Activated CD4-positive, alpha-beta T cell treated with anti-CD3 and anti-CD28 coated beads for 4 hours (primary cell): ENCODE data around the gene RUSC1.
A peak's percentile ranks its signal among the peaks of the same experiment; 100 is the strongest.
"Not testable (repeated sequence)": the region's sequence is repeated elsewhere in the genome, so short reads cannot be mapped to it uniquely, and the experiment has no call there.

ENCODE experiments used
- DNase-seq, 2 donors: peaks; one replicate each; pipeline ENCODE4 v3.0.0-alpha.2; 2020

Gene RUSC1, protein sequence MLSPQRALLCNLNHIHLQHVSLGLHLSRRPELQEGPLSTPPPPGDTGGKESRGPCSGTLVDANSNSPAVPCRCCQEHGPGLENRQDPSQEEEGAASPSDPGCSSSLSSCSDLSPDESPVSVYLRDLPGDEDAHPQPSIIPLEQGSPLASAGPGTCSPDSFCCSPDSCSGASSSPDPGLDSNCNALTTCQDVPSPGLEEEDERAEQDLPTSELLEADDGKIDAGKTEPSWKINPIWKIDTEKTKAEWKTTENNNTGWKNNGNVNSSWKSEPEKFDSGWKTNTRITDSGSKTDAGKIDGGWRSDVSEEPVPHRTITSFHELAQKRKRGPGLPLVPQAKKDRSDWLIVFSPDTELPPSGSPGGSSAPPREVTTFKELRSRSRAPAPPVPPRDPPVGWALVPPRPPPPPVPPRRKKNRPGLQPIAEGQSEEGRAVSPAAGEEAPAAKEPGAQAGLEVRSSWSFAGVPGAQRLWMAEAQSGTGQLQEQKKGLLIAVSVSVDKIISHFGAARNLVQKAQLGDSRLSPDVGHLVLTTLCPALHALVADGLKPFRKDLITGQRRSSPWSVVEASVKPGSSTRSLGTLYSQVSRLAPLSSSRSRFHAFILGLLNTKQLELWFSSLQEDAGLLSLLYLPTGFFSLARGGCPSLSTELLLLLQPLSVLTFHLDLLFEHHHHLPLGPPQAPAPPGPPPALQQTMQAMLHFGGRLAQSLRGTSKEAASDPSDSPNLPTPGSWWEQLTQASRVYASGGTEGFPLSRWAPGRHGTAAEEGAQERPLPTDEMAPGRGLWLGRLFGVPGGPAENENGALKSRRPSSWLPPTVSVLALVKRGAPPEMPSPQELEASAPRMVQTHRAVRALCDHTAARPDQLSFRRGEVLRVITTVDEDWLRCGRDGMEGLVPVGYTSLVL

DNA sequence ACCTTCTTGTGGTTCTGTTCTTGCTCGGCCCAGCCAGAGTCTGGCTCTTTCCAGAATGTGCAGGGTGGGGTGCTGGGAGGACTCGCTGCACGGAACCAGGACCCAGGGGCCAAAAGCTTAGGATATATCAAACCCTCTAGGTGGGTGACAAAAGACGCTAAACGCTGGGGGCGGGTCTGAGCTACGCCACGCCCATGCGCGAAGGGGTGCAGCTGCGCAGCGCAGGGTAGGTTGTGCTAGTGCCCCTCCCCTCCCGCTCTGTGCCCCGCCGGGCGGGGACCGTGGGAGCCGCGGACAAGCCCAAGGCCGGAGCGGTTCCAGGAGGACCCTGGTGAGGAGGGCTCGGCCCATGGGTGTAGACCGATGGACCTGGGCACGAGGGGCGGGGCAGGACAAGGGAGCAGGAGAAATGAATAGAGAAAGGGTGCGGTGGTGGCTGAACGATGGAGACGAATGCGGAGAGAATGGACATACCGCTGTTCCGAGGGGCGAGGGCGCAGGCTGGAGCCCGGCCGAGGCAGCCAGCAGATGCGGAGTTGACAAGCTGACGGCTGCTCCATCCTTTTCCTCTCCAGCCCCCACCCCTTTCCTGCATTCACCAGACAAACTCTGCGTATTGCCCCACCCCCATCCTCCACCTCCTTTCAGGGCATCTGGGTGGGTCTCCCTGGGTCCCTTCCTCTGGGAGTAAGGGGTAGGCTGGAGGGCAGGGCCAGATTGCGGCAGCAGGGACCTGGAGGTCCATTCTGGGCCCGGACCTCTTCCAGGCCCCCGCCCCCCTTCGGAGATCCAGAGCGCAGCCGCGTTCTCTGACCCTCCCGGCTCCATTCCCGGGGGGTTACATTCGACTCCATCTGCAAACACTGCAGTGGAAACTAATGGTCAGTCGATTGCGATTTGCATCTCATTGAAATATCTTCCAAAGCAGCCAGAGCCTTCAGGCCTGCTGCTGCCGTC lies at the start of gene RUSC1:
Gene RUSC1 (plus strand): TSS at position 234 of the 957 bp plus-strand sequence. CDS start 880 bp downstream, outside the sequence.
- DNase-seq, result peak; percentile 69 to 74

DNA sequence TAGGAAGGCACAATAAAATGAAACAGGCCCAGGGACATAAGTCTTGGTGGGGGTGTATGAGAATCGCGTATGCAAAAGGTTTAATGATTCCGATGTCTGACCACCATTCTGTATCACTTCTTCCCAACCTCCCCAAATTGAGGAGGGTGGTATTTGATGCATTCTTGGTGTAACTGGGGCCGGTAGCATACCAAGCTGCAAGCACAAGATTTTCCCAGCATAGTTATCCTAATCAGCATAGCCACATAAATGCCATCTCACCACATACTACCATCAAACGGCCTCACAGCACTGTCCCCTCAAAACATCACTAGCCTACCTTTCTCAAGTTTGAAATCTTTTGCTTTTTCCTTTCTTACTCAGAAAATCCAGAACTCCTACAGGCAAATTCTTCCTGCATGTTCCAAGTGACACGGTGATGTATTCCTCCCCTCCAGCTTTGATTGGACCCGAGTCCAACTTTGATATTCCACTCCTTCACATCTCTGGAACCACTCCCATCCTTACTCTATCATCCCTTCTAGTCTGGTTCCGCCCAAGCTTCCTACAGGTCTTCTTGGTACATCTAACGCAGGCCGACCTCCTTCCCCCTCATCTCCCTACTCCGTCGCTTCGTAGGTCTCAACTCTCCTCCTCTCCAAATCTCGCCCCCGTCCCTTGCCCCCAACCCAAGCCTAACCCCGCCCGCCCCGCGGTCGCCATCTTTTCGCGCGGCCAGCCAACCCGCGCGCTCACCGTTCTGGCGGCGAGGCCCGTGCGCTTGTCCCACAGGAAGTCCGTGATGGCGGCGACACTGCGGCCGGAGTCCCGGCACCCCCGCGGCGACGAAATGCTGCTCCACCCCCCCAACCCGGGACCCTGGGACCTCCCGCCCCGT lies 48.0 kb upstream of the RUSC1 start:
- no peak for DNase-seq

DNA sequence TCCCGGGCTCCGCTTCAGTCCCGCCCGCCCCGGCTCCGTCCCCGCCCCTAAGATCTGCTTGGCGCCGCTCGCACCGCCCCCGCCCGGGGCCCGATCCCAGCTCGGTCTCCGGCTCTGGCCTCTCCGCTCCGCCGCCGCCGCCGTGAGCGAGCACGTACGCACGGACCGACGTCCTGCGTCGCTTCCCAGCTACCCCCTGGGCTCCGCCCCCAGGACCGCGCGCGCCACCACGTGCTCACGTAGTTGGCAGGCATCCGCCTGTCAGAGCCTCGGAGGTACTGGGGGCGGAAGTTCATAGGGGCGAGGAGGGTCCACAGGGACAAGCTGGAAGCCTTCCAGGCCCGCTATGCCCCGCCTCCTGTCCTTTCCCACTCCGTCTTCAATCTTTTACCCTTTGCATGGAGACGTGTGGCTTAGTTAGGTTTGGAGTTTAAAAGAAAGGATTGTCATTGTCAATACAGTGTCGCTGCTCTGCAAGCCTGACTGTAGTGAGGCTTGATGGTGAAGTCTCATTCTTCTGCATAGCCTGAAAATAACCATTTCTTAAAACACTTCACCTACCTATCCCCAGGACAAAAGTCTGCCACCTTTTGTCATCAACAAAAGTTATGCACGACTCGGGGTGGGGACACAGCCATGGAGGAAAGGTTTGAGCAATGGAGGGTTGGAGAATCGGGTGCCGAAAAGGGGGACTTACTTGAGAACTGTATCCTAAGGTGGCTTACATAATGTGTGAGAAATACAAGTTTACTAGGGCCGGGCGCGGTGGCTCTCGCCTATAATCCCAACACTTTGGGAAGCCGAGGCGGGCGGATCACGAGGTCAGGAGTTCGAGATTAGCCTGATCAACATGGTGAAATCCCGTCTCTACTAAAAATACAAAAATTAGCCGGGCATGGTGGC lies 47.1 kb upstream of the RUSC1 start, which contains the start of gene CLK2:
Gene CLK2 (minus strand): TSS at position 162 of the 903 bp plus-strand sequence. CDS start 2,527 bp downstream, outside the sequence.
- peak; percentile 95 for DNase-seq

DNA sequence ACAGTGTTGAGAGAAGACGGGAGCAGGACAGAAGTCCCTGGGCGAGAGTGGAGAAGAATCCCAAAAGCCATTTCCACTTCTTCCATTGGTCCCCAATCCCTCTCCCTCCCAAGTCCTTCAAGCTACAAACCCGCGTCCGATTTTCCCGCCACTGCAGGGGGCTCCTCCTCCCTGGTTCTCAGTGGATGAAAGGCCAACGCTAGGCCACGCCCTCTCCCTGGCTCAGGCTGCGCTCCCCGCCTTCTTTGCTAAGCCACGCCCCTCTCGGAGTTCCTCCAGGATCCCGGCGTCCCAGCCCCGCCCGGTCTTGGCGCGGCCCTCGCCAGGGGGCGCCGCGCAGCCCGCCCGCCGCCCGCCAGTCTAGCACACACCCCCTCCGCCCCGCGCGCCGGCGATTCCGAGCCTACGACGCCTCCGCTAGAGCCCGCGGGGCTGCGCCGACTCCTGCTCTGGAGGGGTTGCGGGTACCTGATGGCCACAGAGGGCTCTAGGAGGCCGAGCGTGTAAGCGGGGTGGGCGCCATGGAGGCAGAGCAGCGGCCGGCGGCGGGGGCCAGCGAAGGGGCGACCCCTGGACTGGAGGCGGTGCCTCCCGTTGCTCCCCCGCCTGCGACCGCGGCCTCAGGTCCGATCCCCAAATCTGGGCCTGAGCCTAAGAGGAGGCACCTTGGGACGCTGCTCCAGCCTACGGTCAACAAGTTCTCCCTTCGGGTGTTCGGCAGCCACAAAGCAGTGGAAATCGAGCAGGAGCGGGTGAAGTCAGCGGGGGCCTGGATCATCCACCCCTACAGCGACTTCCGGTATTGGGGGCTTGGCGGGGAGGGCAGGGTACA lies 43.4 kb upstream of the RUSC1 start, which contains the start of gene HCN3:
Gene HCN3 (plus strand): TSS at position 394 of the 832 bp plus-strand sequence. CDS start 128 bp downstream, at position 522.
- peak; percentile 95 to 96 for DNase-seq

DNA sequence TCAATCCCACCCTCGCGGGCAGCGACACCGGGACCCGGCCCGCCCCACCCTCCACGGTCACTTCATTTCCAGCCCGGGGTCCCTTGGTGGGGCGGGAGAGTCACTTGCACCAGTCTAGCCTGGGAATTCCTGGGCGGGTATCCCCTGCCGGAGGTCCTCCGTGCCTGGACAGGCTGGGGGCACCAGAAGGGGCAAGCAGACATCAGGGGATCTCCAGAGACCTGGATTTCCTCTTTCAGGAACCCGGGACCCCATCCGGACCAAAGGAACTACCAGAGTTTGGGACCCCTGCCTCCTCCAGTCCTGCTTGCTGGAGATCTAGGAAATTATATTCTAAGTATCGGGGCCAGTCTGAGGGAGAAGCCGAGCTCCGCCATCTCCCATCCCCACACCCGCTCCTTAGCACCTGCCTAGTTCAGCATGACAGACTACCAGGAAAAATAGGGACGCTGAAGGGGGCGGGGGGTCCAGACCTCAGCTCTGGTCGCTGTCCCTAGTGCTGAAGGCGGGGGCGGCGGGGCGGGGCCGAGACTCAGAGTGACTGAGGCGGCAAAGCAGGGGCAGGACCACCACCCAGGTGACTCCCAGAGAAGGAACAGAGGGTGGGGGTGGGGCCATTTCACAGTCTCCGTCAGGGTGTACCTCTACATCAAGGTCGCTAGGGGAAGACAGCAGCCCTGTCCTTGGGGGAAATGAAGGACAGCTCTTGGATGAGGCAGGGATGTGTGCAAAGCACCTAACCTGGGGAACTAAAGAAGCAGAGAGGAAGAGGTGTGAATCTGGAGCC lies 42.6 kb upstream of the RUSC1 start:
- DNase-seq, result peak; percentile 70 to 76

DNA sequence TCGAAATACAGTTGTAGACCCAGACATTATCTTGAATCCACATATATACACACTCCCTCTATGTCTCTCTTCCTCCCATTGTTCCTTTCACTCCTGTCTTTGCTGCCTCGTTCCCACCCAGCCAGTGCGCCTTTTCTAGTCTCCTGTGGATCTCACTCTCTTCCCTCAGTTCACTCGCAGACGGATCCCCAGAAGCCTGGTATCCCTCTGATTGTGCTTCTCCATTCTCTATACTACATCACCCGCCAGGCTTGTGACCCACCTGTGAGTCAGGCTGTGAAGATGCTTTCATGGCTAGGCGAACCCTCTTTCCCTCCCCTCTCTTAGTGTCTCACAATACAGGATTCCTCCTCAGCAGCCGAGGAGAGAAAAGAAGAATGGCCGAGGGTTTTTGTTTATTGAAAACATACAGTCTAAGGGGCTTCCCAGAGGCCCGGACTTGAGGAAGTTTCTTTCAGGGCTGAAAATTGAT lies 42.0 kb upstream of the RUSC1 start:
- DNase-seq, result no peak

DNA sequence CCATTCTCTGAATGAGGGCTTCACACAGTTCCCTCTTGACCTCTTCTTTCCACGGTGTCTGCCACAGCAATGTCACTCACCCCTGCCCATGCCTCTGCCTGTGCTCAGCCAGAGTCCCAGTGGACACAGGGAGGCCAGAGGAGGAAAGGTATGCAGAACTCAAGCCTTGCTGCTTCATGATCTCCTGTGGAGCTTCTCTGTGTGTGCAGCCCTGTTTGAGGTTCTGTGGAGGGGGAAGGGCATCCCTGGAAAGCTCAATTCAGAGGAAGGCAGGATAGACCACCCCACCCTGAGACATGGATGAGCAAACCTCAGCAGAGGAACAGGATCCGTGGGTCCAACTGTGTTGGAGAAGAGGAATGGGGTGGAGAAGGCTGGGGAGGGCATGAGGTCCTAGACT lies 41.4 kb upstream of the RUSC1 start:
- no peak for DNase-seq

DNA sequence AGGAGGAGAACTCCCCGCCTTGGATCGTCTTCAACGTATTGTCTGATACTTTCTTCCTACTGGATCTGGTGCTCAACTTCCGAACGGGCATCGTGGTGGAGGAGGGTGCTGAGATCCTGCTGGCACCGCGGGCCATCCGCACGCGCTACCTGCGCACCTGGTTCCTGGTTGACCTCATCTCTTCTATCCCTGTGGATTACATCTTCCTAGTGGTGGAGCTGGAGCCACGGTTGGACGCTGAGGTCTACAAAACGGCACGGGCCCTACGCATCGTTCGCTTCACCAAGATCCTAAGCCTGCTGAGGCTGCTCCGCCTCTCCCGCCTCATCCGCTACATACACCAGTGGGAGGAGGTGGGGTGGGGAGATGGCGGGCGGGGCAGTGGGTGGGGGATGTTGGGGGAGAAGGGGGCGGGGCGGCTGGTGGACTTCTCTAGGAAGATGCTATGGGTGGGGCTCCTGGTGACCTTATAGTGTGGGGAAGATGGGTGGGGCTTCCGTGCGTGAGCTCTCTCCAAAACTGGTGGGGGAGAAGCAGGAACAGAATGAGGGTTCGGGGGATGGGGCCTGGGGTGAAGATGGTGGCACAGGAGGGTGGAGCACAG lies 38.1 kb upstream of the RUSC1 start:
- no peak for DNase-seq

DNA sequence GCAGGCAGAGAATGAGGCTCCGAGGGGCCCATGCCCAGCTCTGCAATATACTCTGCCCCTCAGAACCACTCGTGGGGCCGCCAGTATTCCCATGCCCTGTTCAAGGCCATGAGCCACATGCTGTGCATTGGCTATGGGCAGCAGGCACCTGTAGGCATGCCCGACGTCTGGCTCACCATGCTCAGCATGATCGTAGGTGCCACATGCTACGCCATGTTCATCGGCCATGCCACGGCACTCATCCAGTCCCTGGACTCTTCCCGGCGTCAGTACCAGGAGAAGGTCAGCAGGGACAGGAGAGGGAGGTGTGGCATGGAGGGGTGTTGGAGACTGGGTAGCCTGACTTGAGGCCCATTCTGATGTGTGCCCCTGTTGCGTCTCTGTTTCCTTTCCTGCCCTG lies 36.2 kb upstream of the RUSC1 start:
- DNase-seq, result no peak

DNA sequence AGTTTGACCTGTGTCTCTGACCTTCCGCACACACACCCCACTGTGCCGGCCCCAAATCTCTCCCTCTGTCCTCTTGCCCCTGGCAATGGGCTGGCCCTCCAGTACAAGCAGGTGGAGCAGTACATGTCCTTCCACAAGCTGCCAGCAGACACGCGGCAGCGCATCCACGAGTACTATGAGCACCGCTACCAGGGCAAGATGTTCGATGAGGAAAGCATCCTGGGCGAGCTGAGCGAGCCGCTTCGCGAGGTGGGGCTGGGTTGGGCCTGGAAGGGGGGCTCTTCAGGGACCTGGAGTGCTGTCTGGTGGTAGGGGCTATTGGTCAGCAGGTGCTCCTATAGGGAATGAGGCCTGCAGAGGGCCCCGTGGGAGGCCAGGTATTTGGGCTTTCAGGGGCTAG lies 35.6 kb upstream of the RUSC1 start:
- DNase-seq, result no peak

DNA sequence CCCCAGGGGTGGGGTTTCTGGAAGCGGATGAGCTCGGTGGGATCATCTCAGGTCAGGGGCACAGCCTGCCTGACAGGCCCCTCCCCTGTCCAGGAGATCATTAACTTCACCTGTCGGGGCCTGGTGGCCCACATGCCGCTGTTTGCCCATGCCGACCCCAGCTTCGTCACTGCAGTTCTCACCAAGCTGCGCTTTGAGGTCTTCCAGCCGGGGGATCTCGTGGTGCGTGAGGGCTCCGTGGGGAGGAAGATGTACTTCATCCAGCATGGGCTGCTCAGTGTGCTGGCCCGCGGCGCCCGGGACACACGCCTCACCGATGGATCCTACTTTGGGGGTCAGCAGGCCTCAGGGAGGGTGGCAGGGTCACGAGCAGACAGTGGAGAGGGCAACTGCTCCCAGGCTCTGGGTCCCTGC lies 35.1 kb upstream of the RUSC1 start:
- no peak for DNase-seq

DNA sequence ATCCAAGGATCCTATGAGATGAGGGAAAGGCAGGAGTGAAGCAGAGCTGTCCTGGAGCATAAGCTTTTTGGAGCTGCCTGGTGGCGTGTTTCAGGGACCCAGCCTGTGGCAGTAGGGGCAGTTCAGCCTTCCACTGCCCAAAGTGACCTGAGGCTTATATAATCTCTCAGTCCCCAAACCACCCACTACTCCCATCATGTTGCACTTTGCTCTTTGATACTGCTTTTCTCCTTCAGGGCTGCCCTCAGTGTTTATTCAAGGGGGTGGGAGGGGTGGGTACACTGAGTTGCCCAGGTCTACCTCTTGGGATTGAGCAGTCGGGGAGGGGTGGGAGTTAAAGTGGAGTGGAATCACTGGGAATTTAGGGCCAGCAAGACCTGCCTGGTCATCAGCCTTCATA lies 34.1 kb upstream of the RUSC1 start:
- no peak for DNase-seq

DNA sequence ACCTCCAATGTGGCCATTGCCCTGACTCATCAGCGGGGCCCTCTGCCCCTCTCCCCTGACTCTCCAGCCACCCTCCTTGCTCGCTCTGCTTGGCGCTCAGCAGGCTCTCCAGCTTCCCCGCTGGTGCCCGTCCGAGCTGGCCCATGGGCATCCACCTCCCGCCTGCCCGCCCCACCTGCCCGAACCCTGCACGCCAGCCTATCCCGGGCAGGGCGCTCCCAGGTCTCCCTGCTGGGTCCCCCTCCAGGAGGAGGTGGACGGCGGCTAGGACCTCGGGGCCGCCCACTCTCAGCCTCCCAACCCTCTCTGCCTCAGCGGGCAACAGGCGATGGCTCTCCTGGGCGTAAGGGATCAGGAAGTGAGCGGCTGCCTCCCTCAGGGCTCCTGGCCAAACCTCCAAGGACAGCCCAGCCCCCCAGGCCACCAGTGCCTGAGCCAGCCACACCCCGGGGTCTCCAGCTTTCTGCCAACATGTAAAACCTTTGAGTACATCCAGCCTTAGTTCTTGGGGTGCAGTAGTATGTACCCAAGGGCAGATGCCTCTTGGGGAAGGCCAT lies 32.6 kb upstream of the RUSC1 start:
- no peak for DNase-seq

DNA sequence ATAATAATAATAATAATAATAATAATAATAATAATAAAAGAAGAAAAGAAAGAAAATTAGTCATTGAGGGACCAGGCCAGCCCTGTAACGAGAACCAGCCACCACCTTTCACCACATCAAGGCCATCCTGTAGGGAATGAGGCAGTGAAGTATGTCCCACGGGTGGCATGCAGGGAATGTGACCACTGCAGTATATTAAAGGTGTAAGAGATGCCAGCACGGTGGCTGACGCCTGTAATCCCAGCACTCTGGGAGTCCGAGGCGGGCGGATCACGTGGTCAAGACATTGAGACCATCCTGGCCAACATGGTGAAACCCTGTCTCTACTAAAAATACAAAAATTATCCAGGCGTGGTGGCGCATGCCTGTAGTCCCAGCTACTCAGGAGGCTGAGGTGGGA lies 29.7 kb upstream of the RUSC1 start:
- DNase-seq, result not testable (repeated sequence)

DNA sequence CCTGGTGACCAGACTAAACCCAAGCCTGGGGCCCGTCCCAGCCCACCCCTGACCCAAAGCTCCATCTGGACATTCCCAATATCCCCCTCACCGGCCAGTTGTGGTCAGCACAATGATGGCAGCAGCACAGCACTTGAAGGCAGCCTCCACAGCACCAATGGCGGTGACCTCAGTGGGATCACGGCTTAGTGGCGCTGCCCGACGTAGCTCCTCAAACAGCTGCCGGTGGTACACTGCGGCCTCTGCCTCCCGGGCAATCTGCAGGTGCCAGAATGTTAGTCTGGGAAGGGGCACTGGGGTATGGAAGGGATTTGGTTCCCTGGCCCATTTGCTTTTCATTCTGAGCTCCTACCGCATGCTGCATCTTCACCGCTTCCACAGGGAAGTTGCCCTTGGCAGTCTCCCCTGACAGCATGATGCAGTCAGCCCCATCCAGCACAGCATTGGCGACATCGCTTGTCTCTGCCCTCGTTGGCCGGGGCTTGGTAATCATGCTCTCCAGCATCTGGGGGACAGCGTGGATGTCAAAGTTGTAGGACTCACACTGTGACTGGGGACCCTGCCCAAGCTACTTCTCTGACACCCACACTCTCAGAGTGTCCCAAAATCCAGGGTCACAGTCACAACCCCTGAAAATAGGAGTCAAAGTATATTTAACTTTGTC lies 27.5 kb upstream of the RUSC1 start:
- DNase-seq, result no peak

DNA sequence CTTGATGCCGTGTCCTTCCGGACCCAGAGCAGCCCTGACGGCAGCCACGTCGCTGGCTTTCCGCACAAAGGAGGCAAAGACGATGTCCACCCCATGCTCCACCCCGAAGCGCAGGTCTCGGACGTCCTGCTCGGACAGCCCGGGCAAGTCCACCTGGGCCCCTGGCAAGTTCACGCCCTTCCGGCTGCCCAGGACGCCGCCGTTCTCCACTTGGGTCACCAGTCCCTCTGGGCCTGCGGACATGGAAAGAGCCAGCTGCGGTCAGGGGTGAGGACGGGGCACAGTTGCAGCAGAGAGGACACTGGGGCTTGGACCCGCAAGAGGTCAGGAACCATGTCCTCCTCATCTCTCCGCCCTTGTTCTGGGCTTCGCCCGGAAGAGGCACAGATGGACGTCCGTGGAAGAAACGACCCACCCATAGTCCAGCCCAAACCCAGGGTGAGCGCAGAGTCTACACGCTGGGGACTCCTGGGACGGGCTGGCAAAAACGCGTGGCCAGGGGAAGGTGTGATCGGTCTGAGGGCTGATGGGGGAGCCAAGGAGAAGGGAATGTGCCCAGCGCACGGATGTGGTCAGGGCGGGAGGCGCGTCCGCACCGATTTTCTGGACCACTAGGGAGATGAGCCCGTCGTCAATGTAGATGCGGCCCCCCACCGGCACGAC lies 26.0 kb upstream of the RUSC1 start:
- no peak for DNase-seq
